DMS153 treated with DMSO at 0.1 percent for 48 hours (cell line): ENCODE data around the gene CEBPZOS.
"Not testable (repeated sequence)": the region's sequence is repeated elsewhere in the genome, so short reads cannot be mapped to it uniquely, and the experiment has no call there.

Source experiments
- DNase-seq: peaks from one replicate; lab custom pipeline; 2025; ENCODE audit not compliant: unreplicated experiment; lab: John Stamatoyannopoulos, UW

The CEBPZOS gene

DNA sequence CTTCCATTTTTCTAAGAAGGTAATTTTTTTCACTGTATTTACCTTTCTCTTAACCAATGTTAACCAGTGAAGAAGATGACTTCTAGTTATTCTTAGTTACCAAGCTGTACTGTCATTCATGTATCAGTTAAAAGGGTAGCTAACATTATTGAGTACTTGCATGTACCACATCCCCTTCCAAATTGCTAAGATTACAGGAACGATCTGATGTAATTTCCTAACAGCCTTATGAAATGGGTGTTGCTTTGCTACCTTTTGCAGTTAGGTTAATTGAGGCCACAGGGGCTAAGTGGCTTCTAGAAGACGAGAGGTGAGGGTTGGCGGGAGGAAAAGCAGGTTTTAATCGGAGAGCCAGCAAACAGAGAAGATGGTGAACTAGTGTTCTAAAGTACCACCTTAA lies 6.0 kb upstream of the CEBPZOS start:
- no peak for DNase-seq

DNA sequence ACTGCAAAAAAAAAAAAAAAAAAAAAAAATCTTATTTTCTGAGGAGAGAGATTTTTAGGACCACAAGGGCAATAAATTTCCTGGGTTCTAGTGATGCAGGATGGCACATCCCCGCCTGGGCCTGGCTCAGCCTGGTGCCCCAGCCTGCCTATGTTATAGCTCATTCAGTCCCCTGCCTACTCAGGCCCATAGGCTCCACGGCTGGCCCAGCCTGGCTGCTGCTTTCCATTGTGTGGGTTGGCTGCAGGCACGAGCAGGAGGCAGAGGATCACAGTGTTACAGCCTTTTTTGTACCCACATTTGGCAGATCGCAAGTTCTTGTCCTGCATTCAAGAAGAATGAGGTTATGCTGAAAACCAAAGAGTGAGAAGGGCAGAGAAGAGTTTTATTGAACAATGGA lies 5.0 kb upstream of the CEBPZOS start:
- DNase-seq: no peak

DNA sequence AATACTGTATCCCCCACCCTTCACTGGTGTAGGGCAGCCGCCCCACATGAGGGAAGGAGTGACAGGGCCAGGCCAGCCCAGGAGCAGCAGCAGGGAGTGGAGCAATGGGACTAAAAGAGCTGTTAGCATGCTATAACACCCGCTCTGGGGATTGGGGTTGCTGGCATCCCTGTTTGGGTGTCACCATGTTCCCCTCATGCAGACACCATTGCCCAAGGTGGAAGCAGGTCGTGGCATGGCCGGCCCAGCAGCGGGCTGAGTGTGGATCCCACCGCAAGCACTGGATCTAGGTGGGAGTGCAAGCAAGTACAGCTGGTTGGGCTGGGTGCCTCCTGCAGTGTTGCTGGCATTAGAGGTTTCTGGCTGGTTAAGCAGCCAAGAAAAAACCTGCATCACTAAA lies 4.5 kb upstream of the CEBPZOS start:
- DNase-seq: no peak

DNA sequence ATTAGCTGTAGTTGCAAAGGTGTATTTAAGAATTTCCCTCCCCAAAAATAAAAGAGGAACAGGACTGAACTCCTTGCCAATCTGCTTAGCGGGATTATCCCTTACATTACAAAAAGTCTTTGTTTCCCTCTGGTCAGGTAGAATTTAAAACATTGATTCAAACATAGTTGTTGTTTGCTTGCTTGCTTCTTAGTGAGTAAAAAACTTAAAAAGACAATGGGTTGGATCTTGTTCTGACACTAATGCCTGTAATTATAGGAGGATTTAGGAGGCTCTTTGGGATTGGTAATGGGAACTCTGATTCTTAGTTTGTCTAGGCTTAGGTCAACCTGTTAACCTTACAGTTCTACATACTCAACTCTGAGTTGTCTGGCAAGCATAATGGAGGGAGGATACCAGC lies 3.7 kb upstream of the CEBPZOS start:
- DNase-seq: no peak

DNA sequence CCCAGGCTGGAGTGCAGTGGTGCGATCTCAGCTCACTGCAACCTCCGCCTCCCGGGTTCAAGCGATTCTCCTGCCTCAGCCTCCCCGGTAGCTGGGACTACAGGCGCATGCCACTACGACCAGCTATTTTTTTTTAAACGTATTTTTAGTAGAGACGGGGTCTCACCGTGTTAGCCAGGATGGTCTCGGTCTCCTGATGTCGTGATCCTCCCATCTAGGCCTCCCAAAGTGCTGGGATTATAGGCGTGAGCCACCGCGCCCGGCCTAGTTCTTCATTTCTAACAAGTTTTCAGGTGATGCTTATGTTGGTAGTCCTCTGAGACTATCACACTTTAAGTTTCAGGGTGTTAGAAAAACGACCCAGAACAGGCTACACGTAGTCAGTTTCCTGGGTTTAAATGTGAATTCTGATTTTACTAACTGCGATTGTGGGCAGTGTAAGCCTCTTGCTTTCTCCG lies 405 bp upstream of the CEBPZOS start:
- not testable (repeated sequence) for DNase-seq

DNA sequence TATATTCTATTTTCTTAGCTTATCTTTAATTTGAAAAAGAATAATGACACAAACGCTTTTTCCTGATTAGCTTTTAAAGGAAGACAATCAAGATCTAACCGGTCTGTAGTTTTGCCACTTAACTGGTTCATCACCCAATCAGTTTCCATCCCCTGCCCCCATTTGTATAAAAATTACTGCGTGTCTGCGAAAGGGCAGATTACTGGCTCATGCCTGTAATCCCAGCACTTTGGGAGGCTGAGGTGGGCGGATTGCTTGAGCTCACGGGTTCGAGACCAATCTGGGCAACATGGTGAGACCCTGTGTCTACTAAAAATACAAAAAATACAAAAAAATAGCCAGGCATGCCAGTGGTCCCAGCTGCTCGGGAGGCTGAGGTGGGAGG lies 2.4 kb downstream of the CEBPZOS start:
- no peak for DNase-seq

DNA sequence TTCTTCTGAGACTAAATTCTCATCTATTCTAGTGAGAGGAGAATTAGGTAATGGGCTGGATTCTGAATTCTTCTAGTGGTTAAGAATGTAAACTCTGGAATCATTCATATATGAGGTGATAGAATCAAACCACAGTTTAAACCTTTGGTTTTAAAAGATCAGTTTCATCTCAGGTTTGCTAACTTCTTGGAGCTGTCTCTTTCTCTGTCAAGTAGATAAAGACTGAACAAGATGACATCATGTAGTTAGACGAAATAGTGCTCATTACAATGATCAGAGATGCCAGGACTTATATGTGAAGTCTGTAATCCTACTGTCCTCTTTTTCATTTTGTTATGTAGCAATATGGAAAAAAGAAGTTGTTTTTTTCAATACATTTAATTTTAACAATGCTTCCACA lies 4.9 kb downstream of the CEBPZOS start:
- no peak for DNase-seq

DNA sequence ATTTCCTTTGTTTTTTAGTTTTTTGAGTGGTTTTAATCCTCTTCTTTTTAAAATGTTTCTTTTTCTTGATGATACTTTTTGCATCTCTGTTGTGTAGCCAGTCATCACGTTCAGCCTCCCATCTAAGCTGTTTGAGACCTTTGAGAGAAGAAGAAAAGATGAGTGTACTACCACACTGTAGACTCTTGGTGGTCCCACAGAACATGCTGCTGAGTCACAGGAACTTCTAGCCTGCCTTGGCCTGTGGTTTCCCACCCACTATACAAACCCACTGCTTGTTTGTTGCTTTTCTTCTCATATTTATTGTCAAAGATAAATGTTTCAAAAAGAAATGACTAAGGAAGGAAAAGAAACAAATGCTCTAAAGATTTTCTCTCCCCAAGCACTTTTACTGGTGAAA lies 5.5 kb downstream of the CEBPZOS start:
- DNase-seq: no peak

DNA sequence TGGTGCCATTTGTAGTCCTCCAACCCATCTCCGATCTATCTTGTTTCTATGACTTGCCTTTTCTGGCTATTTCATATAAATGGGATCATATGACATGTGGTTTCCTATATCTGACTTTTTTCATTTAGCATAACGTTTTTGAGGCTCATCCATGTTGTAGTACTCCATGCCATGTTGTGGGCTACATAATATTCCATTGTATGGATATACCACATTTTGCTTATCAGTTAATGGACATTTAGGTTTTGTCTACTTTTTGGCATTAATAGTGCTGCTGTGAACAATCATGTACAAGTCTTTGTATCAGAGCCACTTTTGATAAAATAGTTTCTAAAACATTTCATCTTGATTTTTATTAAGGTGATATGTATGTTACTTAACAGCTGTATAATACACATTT lies 7.4 kb downstream of the CEBPZOS start:
- no peak for DNase-seq

DNA sequence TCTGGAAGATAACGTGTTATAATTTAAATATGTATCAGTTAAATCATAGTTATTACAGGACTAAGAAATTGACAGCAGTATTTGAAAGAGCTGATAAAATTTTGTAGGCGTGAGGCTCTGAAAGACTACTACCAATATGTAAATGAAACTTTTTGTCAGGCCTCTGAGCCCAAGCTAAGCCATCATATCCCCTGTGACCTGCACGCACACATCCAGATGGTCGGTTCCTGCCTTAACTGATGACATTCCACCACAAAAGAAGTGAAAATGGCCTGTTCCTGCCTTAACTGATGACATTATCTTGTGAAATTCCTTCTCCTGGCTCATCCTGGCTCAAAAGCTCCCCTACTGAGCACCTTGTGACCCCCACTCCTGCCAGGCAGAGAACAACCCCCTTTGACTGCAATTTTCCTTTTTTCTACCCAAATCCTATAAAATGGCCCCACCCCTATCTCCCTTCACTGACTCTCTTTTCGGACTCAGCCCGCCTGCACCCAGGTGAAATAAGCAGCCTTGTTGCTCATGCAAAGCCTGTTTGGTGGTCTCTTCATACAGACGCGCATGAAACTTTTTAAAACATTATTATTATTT lies 8.9 kb downstream of the CEBPZOS start:
- DNase-seq: not testable (repeated sequence)

DNA sequence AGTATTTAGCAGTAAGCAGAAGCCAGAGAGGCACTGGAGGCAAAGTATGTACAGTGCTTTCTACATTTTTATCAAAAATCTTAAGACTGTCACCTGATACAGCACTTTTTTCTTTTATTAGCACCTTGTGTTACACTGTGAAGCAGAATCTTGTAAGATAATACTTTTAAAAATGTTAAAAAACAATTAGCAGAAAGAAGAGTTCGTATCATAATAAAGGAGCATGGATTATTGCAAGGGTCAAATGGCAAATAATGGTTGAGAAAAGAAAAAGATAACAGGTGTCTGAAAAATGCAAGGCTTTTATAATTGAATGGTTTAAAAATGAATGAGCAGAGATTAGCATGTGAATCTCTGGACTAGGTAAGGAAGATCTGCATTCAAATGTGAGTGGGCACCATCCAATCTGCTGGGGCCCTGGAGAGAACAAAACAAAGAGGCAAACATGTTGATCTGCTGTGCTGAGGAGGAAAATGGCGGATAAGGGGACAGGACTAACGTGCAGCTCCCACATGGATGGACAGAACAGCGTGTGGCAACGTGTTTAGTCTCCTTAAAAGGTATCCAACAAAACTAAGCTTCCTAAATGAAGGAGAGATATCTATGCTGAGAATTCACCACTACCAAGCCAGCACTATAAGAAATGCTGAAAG lies 9.5 kb downstream of the CEBPZOS start:
- DNase-seq: no peak

DNA sequence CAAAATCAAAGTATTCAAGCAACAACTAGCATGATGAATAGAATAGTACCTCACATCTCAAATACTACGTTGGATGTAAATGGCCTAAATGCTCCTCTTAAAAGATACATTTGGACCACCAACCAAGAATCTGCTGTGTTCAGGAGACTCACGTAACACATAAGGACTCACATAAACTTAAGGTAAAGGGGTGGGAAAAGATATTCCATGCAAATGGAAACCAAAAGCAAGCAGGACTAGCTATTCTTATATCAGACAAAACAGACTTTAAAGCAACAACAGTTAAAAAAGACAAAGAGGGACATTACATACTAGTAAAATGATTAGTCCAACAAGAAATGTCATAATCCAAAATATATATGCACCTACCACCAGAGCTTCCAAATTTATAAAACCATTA lies 10.5 kb downstream of the CEBPZOS start:
- not testable (repeated sequence) for DNase-seq

DNA sequence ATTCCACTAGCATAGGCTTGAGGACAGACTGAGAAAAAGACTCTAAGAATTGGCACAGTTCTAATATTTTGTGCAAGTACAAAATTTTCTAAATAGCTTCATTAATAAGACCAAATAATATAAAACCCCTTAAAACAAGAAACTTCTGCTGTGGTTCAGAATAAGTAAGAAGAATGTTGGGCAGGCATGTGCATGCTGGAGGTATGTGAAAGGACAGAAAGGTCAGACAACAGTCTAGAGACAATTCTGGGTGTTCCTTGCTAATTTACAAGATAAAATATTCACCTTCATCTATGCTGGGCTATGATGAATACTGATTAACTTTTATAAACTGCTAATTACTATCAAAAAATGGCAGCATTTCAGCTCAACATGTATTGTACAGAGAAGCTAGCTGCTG lies 14.9 kb downstream of the CEBPZOS start:
- no peak for DNase-seq

DNA sequence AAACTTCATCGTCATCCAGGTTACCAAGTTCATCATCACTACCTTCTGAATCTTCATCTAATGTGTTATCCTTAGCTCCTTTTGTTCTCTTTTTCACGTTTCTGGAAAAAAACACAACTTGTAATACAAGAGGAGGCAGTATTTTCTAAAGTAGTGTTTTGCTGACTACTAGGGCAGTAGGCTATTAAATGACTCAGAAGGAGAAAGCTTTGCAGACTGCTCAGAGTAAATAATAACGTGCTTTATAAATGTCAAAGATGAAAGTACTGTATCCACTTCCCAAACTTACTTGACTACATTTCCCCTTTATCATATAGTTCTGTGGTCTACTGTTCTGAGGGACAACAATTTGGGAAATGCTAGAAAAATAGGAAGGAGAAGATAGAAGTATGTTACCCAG lies 15.6 kb downstream of the CEBPZOS start:
- DNase-seq: no peak

DNA sequence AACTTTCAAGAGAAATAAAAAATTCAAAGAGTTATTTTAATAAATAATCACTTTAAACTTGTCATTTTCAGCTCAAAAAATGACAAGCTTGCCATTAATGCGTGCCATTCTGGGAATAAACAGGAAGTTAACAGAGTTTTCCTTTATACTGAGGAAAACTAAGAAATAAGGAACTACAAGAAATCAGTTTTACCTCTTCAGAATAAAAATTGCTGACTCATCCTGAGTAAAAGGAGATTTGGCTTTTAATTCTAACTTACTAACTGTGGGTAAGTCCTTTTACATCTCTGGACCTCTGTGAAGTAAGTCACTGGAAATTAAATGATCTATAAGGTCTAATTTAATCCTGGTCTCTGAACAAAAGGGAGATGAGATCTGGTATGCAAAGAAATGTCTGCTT lies 19.0 kb downstream of the CEBPZOS start:
- no peak for DNase-seq

DNA sequence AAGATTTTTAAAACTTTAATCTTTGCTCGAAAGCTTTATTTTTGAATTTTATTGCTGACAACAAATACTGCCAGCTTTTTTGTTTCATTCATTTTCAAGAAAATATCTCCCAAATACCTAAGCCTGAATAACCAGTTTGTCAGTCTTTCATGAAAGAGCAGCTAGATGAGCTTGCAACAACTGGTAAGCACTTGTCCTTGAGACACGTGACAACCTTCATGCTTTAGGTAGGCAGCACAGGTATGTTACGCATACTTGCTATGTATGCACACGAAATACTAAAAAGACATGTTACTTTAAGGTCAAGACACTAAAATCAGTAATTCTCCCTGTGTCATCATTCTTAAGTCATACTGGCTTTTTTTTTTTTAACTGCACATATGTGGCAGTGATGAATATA lies 22.8 kb downstream of the CEBPZOS start:
- DNase-seq: no peak

DNA sequence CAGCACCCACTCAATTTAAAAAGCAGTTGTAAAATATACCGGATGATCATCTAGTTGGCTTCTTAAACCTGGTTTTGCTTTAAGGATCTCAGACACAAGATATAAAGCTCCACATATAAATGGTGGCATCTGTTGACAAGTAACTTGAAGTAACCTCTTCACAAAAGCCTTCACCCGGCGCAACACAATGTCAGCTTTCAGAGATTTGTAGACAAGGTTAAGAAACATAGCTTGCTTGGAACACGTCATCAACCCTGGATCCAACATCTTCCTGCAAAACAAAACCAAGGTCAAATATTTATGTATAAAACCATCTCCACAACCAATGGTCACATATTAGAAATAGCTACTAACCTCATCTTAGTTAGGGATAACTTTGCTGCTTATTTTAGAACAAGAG lies 26.8 kb downstream of the CEBPZOS start:
- no peak for DNase-seq

DNA sequence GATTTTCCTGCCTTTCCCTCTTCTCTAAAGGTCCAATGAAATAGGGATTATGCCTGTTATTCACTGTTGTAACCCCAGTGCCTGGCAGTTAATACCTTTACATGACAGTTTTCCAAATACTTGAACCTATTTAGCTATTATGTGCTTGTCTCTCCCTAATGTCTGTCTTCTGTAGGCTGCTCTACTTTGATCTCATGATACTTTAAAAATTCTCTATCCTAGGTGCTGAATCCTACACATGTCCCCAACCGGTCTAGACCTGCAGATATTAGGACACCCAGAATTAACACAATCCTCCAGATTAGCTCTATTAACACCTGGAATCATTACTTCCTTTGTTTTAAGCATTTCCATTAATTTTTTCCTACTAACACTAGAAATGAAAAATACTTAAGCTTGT lies 27.8 kb downstream of the CEBPZOS start:
- DNase-seq: no peak

DNA sequence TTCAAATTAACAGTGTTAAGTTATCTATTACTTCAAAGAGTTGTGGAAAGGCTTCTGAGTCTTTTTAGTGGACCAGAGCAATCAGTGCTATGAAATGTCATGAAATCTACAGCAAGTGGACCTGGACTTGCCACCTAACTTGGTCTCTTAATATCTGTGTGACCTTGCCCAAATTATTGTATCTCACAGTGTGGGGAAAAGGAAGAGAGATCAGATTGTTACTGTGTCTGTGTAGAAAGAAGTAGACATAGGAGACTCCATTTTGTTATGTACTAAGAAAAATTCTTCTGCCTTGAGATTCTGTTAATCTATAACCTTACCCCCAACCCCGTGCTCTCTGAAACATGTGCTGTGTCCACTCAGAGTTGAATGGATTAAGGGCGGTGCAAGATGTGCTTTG lies 28.8 kb downstream of the CEBPZOS start:
- DNase-seq: not testable (repeated sequence)

DNA sequence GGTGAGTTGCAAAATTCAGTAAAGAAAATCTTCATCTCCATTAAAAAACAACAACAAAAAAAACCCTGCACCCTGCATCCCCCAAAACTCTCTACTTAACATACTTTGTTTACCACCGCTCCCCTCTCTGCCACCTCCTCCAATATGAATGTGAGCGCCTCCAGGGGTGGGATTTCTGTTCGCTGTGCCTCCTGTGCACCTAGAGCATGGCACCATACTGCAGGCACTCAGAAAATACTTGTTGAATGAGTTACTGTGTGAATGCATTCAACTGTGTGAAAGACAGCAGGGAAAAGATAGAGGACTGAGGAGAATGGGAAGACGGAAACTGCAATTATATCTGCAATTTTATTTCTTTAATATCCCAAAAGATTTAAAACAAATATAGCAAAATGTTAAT lies 30.6 kb downstream of the CEBPZOS start:
- no peak for DNase-seq

DNA sequence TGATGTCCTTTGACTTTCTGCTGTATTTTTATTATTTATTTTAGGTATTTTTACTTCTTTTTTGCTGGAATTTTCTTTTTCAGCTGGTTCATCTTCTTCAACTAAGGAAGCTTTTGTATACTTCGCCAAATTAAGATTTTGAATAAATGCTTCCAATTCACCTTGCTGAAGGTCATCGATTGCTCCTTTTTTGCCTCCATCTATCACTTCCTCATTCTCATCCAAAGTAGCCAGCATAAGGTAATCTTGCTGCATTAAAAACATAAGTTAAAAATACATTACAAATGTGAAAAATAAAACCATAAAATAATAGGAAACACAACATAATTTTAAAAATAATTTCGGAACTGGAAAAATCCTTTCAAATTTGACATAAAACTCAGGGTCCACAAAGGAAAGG lies 32.5 kb downstream of the CEBPZOS start:
- no peak for DNase-seq

DNA sequence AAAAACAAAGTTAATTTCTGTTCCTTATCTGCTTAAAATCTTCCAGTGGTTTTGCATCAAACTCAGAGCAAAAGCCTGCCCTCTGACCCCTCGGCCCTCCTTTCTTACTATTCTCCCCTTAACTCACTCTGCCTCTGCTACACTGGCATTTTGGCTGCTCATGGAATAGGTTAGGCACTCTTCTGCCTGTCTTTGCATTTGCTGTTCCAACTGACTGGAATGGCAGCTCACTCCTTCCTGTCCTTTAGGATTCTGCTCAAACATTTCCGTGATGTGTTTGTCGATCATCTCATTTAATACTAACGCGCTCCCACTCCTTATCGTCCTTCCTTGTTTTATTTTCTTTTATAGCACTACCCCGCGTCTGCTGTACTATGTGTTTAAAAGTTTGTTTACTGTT lies 34.3 kb downstream of the CEBPZOS start:
- no peak for DNase-seq
